HCT116 (cell line): ENCODE results near the gene CENPK. TPM values are rescaled to one million over a fixed set of nuclear protein-coding genes. Genes with fewer than 3 reads are reported as not detected.

Source experiments
- ATAC-seq: fragments of 200-7000 bp; cut with Tn5 transposase; 2 replicates; pipeline ENCODE4 v1.9.1; 2020; ENCODE audit warnings: mild to moderate bottlenecking, moderate library complexity
- BruUV-seq: library from RNA; stranded (reverse); fragments of 400-500 nt; replicated peaks from 2 replicates; lab custom pipeline; 2021; lab: Mats Ljungman, UMichigan
- CTCF ChIA-PET: fragments of 300-600 bp; sonication (Branson Sonifier 250); formaldehyde crosslinking; loops from one replicate; lab custom pipeline; 2021; ENCODE audit warnings: antibody characterized with exemption; lab: Charles Lee
- POLR2A ChIA-PET: fragments of 300-600, 350-600 bp; sonication (Branson Sonifier 250); formaldehyde crosslinking; loops from one replicate; lab custom pipeline; 2021; ENCODE audit warnings: antibody characterized with exemption; lab: Charles Lee
- RAD21 ChIA-PET, 2 experiments: fragments of 300-600 bp; sonication (Branson Sonifier 250); formaldehyde crosslinking; loops; one replicate each; lab custom pipeline; 2023; ENCODE audit warnings: low total read pairs in 2 of 2; ENCODE audit not compliant: uncharacterized antibody in 2 of 2, unreplicated experiment in 2 of 2, low non-redundant PET in 1 of 2; lab: Charles Lee
- DNase-seq: peaks from one replicate; pipeline ENCODE4 v3.0.0-alpha.2; 2010; ENCODE audit warnings: low read depth, low spot score
- H2AFZ ChIP-seq: fragments of 200-600 bp; shearing (Covaris generic), sonication (generic); 2 replicates; pipeline ENCODE4 v1.6.1; 2017; ENCODE audit warnings: low read depth, mixed run types, mixed read lengths, antibody characterized with exemption, low read length; ENCODE audit not compliant: poor library complexity, severe bottlenecking
- H3K27ac ChIP-seq: 2 replicates; pipeline ENCODE4 v1.5.1; 2012; ENCODE audit warnings: low read depth, low read length
- H3K27me3 ChIP-seq: fragments of 200-600 bp; sonication (generic); 2 replicates; pipeline ENCODE4 v1.6.1; 2016; ENCODE audit warnings: mixed run types, low read length, mixed read lengths; ENCODE audit not compliant: insufficient read depth
- H3K36me3 ChIP-seq, 2 experiments: fragments of 200-500 bp in 1 of 2; fragments of 200-600 bp in 1 of 2; sonication (Bioruptor generic) in 1 of 2; sonication (generic) in 1 of 2; 2 replicates each; pipeline versions ENCODE4 v1.5.1 to v1.6.1; 2014 to 2016; ENCODE audit warnings: low read length in 2 of 2, inconsistent platforms in 1 of 2, mixed read lengths in 1 of 2, mixed run types in 1 of 2; ENCODE audit not compliant: insufficient read depth in 2 of 2, control insufficient read depth in 1 of 2
- H3K4me1 ChIP-seq, 2 experiments: fragments of 200-600 bp in 1 of 2; sonication (generic) in 1 of 2; 2 replicates each; pipeline versions ENCODE4 v1.5.1 to v1.6.1; 2012 to 2017; ENCODE audit warnings: low read length in 2 of 2, inconsistent platforms in 1 of 2, mild to moderate bottlenecking in 1 of 2, mixed read lengths in 1 of 2, mixed run types in 1 of 2, moderate library complexity in 1 of 2; ENCODE audit not compliant: insufficient read depth in 2 of 2, control insufficient read depth in 1 of 2
- H3K4me2 ChIP-seq: fragments of 200-600 bp; sonication (generic); 2 replicates; pipeline ENCODE4 v1.6.1; 2017; ENCODE audit warnings: mixed run types, low read length, mixed read lengths
- H3K4me3 ChIP-seq, 2 experiments: fragments of 200-600 bp in 1 of 2; sonication (generic) in 1 of 2; replicated peaks in 1 of 2; 2 replicates each; pipeline ENCODE4 v1.5.1; 2011 to 2016; ENCODE audit warnings: low read length in 2 of 2, control low read depth in 1 of 2, low read depth in 1 of 2, mild to moderate bottlenecking in 1 of 2, mixed read lengths in 1 of 2, mixed run types in 1 of 2
- H3K79me2 ChIP-seq: fragments of 200-600 bp; sonication (generic); 2 replicates; pipeline ENCODE4 v1.6.1; 2017; ENCODE audit warnings: mild to moderate bottlenecking, mixed run types, low read length, moderate library complexity, mixed read lengths; ENCODE audit not compliant: insufficient read depth
- H3K9ac ChIP-seq: fragments of 200-600 bp; sonication (generic); 2 replicates; pipeline ENCODE4 v1.6.1; 2016; ENCODE audit warnings: low read length, mixed read lengths
- H3K9me2 ChIP-seq: fragments of 200-600 bp; sonication (generic), shearing (Covaris generic); 2 replicates; pipeline ENCODE4 v1.6.1; 2017; ENCODE audit warnings: mixed run types, mild to moderate bottlenecking, moderate library complexity; ENCODE audit not compliant: insufficient read depth
- H3K9me3 ChIP-seq, 2 experiments: fragments of 200-500 bp in 1 of 2; fragments of 200-600 bp in 1 of 2; sonication (Bioruptor generic) in 1 of 2; sonication (generic) in 1 of 2; 2 replicates each; pipeline ENCODE4 v1.6.1; 2014 to 2017; ENCODE audit warnings: low read length in 2 of 2, mixed read lengths in 2 of 2, inconsistent platforms in 1 of 2, low read depth in 1 of 2, mild to moderate bottlenecking in 1 of 2, mixed run types in 1 of 2, moderate library complexity in 1 of 2; ENCODE audit not compliant: control insufficient read depth in 1 of 2, insufficient read depth in 1 of 2
- H4K20me1 ChIP-seq: fragments of 200-600 bp; sonication (generic), shearing (Covaris generic); 2 replicates; pipeline ENCODE4 v1.6.1; 2017; ENCODE audit warnings: mixed run types, mild to moderate bottlenecking, moderate library complexity; ENCODE audit not compliant: insufficient read depth
- ATF3 ChIP-seq: IDR thresholded peaks from 2 replicates; pipeline ENCODE4 v1.6.1; 2012
- CEBPB ChIP-seq: IDR thresholded peaks from 2 replicates; pipeline ENCODE4 v1.6.1; 2012; ENCODE audit warnings: low read depth
- CTCF ChIP-seq, 3 experiments: fragments of 200-600 bp in 1 of 3; sonication (generic) in 1 of 3; IDR thresholded peaks in 2 of 3; conservative IDR thresholded peaks in 1 of 3; 2 replicates each; pipeline ENCODE4 v1.5.1; 2012 to 2017; ENCODE audit warnings: low read depth in 2 of 3, low read length in 2 of 3, antibody characterized with exemption in 1 of 3, borderline replicate concordance in 1 of 3, control low read depth in 1 of 3, mild to moderate bottlenecking in 1 of 3, mixed read lengths in 1 of 3, mixed run types in 1 of 3, moderate library complexity in 1 of 3; ENCODE audit not compliant: insufficient read depth in 1 of 3
- EGR1 ChIP-seq: IDR thresholded peaks from 2 replicates; pipeline ENCODE4 v1.6.1; 2012; ENCODE audit warnings: low read depth
- ELF1 ChIP-seq: IDR thresholded peaks from 2 replicates; pipeline ENCODE4 v1.6.1; 2012; ENCODE audit warnings: low read depth, borderline replicate concordance
- EZH2phosphoT487 ChIP-seq: fragments of 200-600 bp; IDR thresholded peaks from 2 replicates; pipeline ENCODE4 v1.6.1; 2018; ENCODE audit warnings: antibody characterized with exemption, borderline replicate concordance
- JUND ChIP-seq: IDR thresholded peaks from 2 replicates; pipeline ENCODE4 v1.6.1; 2012
- MAX ChIP-seq: IDR thresholded peaks from 2 replicates; pipeline ENCODE4 v1.6.1; 2012
- POLR2AphosphoS5 ChIP-seq: IDR thresholded peaks from 2 replicates; pipeline ENCODE4 v1.6.1; 2011; ENCODE audit warnings: mild to moderate bottlenecking, low read depth, low read length, moderate library complexity
- RAD21 ChIP-seq: IDR thresholded peaks from 2 replicates; pipeline ENCODE4 v1.6.1; 2012; ENCODE audit warnings: low read depth, mild to moderate bottlenecking
- SIN3A ChIP-seq: IDR thresholded peaks from 2 replicates; pipeline ENCODE4 v1.6.1; 2012; ENCODE audit warnings: low read depth
- SP1 ChIP-seq: IDR thresholded peaks from 2 replicates; pipeline ENCODE4 v1.6.1; 2012; ENCODE audit warnings: low read depth
- SRF ChIP-seq: IDR thresholded peaks from 2 replicates; pipeline ENCODE4 v1.6.1; 2012; ENCODE audit warnings: low read depth
- TCF7L2 ChIP-seq: IDR thresholded peaks from 2 replicates; pipeline ENCODE4 v1.7.0; 2011; ENCODE audit warnings: borderline replicate concordance, inconsistent platforms; ENCODE audit not compliant: insufficient read depth, insufficient read length; ENCODE audit errors: extremely low read depth
- YY1 ChIP-seq: IDR thresholded peaks from 2 replicates; pipeline ENCODE4 v1.6.1; 2011; ENCODE audit warnings: low read length, low read depth, moderate library complexity, mild to moderate bottlenecking; ENCODE audit not compliant: insufficient replicate concordance; ENCODE audit errors: extremely low read depth
- ZBTB33 ChIP-seq: IDR thresholded peaks from 2 replicates; pipeline ENCODE4 v1.6.1; 2011; ENCODE audit warnings: mild to moderate bottlenecking, low read length, moderate library complexity; ENCODE audit not compliant: insufficient replicate concordance; ENCODE audit errors: extremely low read depth
- ZFX ChIP-seq: fragments of 450-650 bp; IDR thresholded peaks from 2 replicates; pipeline ENCODE4 v1.6.1; 2017
- ZNF274 ChIP-seq: fragments of 200-500 bp; sonication (Bioruptor generic); IDR thresholded peaks from 2 replicates; pipeline ENCODE4 v1.6.1; 2014; ENCODE audit warnings: mild to moderate bottlenecking, low read depth, low read length, inconsistent platforms
- intact Hi-C: fragments of 100-400 bp; cut with micrococcal nuclease; formaldehyde crosslinking; loops from 2 replicates; pipeline ENCODE4 v1.10.0; 2022
- total RNA-seq: library from RNA; stranded (reverse); gene quantifications from one replicate; pipeline ENCODE4 v1.2.1, GENCODE V29; 2021; ENCODE audit not compliant: unreplicated experiment

Gene CENPK
- total RNA-seq, 1 experiment from 2014 or later: 21.4 TPM

- ChIA-PET CTCF (no interaction called here), RAD21 (no interaction called here), POLR2A (no interaction called here)
- H3K27ac ChIP-seq: no peak overlapping the region
- H4K20me1 ChIP-seq: no peaks in the 10 kb centered on the region
- no peak overlapping the region for H3K4me2 ChIP-seq
- H3K27me3 ChIP-seq: no peaks in the 10 kb centered on the region
- TF ChIP-seq ZFX: no peak
- no peak for TF ChIP-seq SP1
- no peak for TF ChIP-seq ATF3
- TF ChIP-seq SIN3A: no peak
- no peak for TF ChIP-seq SRF
- no peak for TF ChIP-seq YY1
- no peak for TF ChIP-seq CTCF (IDR thresholded peaks at IDR 0.05 in 2 of 3, conservative IDR thresholded peaks at IDR 0.05 in 1 of 3; ENCODE audit: borderline replicate concordance in 1 of 3, insufficient read depth in 1 of 3, low read depth in 2 of 3, low read length in 2 of 3)
- TF ChIP-seq ZNF274: no peak
- no peak for TF ChIP-seq JUND
- TF ChIP-seq POLR2AphosphoS5: no peak
- no peak for TF ChIP-seq CEBPB
- TF ChIP-seq TCF7L2: no peak
- no peak for TF ChIP-seq MAX
- no peak for TF ChIP-seq ZBTB33
- no peak for TF ChIP-seq RAD21
- no peak for TF ChIP-seq EZH2phosphoT487
- TF ChIP-seq ELF1: no peak
- TF ChIP-seq EGR1: no peak
- H3K9me2 ChIP-seq: 0 out of 2 replicates have a peak, but pooled peaks cover 3% of the 10 kb centered on the region
- no peaks in the 10 kb centered on the region for H3K79me2 ChIP-seq
- no peak overlapping the region for H2AFZ ChIP-seq
- no peaks in the 10 kb centered on the region for H3K36me3 ChIP-seq
- H3K9ac ChIP-seq: no peak overlapping the region
- no peak for ATAC-seq
- intact Hi-C loops: no loop called here
- no TSS peak for BruUV-seq
- H3K4me3 ChIP-seq: no peak overlapping the region
- DNase-seq: no peak
- H3K9me3 ChIP-seq: no peaks in the 10 kb centered on the region
- no peaks in the 10 kb centered on the region for H3K4me1 ChIP-seq
These were observed 50.6 kb downstream of the CENPK start for GRCh38 chr5:65512170-65512937.
